Esophagus muscularis mucosa (tissue), 4 donors: Measurements from ENCODE around the gene HS1BP3.

ENCODE experiments used
- CTCF ChIP-seq, 3 experiments: fragments of 200-600 bp in 2 of 3; fragments of 450-650 bp in 1 of 3; sonication (generic) in 2 of 3; IDR thresholded peaks; one replicate each; pipeline ENCODE4 v1.5.1; 2017 to 2019; ENCODE audit warnings: antibody characterized with exemption in 3 of 3, mild to moderate bottlenecking in 2 of 3, moderate library complexity in 1 of 3
- EP300 ChIP-seq: sonication (generic); formaldehyde crosslinking; IDR thresholded peaks from one replicate; pipeline ENCODE4 v1.6.1; 2017; ENCODE audit warnings: antibody characterized with exemption
- POLR2A ChIP-seq: fragments of 450-650 bp; IDR thresholded peaks from one replicate; pipeline ENCODE4 v1.6.1; 2017; ENCODE audit warnings: antibody characterized with exemption, moderate library complexity, mild to moderate bottlenecking, low read depth
- POLR2AphosphoS5 ChIP-seq, 2 donors: sonication (generic); formaldehyde crosslinking; IDR thresholded peaks; one replicate each; pipeline ENCODE4 v1.6.1; 2017; ENCODE audit warnings: antibody characterized with exemption in 2 of 2

GRCh38 chr2:20585710-20586594 lies 64.9 kb downstream of the HS1BP3 start:
- TF ChIP-seq CTCF (IDR thresholded peaks at IDR 0.05), result no peak
- no peak for TF ChIP-seq POLR2AphosphoS5 (IDR thresholded peaks at IDR 0.05)
- no peak for TF ChIP-seq POLR2A
- TF ChIP-seq EP300, result no peak
